K562 (cell line): Measurements from ENCODE around the gene CDCP1. TPM values are rescaled to one million over a fixed set of nuclear protein-coding genes. Genes with fewer than 3 reads are reported as not detected.

Experiments
- BCL6 ChIP-seq: fragments of 250-450 bp; sonication (Bioruptor Pico); IDR thresholded peaks from 2 replicates; pipeline ENCODE4 v1.4.0; 2020
- BRD4 ChIP-seq: fragments of 200-600 bp; sonication (generic); IDR thresholded peaks from 2 replicates; pipeline ENCODE4 v1.6.1; 2017; ENCODE audit warnings: inconsistent platforms
- CBFA2T3 ChIP-seq: fragments of 450-650 bp; IDR thresholded peaks from 2 replicates; pipeline ENCODE4 v1.6.1; 2017
- MCM5 ChIP-seq: fragments of 450-650 bp; IDR thresholded peaks from 2 replicates; pipeline ENCODE4 v1.6.1; 2016; ENCODE audit warnings: low read depth
- MEF2A ChIP-seq: IDR thresholded peaks from 2 replicates; pipeline ENCODE4 v1.6.1; 2011; ENCODE audit warnings: low read depth, mild to moderate bottlenecking, low read length, moderate library complexity; ENCODE audit not compliant: control insufficient read depth
- NUFIP1 ChIP-seq: fragments of 450-650 bp; IDR thresholded peaks from 2 replicates; pipeline ENCODE4 v1.6.1; 2018; ENCODE audit not compliant: partially characterized antibody
- RCOR1 ChIP-seq, 2 experiments: IDR thresholded peaks; 2 replicates each; pipeline ENCODE4 v1.6.1; 2012; ENCODE audit warnings: low read depth in 2 of 2, low read length in 2 of 2, borderline replicate concordance in 1 of 2, improper control_type of control experiment in 1 of 2
- SMAD1 ChIP-seq: fragments of 150-350 bp; IDR thresholded peaks from 2 replicates; pipeline ENCODE4 v1.6.1; 2014; ENCODE audit warnings: low read length, low read depth; ENCODE audit not compliant: partially characterized antibody
- ZBTB8A ChIP-seq: fragments of 450-650 bp; IDR thresholded peaks from 2 replicates; pipeline ENCODE4 v1.6.1; 2018; ENCODE audit warnings: mild to moderate bottlenecking, moderate library complexity; ENCODE audit not compliant: partially characterized antibody
- ZC3H11A ChIP-seq: IDR thresholded peaks from 2 replicates; pipeline ENCODE4 v1.6.1; 2012; ENCODE audit warnings: low read depth, low read length, improper control_type of control experiment
- ZNF444 ChIP-seq: fragments of 250-450 bp; sonication (Bioruptor Pico); IDR thresholded peaks from 2 replicates; pipeline ENCODE4 v1.4.0; 2020; ENCODE audit warnings: mild to moderate bottlenecking, moderate library complexity
- polyA plus RNA-seq, 8 experiments: library from polyadenylated mRNA; depleted of rRNA in 4 of 8; stranded (reverse) in 5 of 8; unstranded in 3 of 8; fragments of >200 nt; fragmentation: Nextera tagmentation in 2 of 8; fragmentation: Illumina TruSeq in 1 of 8; extraction: Ambion mirVana in 2 of 8; extraction: Trizol in 1 of 8; gene quantifications; 2 replicates each; pipeline versions ENCODE4 v1.2.1 to v1.2.3, GENCODE V29; 2011 to 2014; ENCODE audit warnings: inconsistent platforms in 1 of 8, missing spikeins in 1 of 8
- total RNA-seq, 7 experiments: library from RNA; depleted of rRNA in 6 of 7; stranded (reverse); fragments of >200 nt in 6 of 7; fragmentation: Illumina TruSeq in 2 of 7; extraction: Trizol in 2 of 7; gene quantifications; 2 replicates each; pipeline versions ENCODE4 v1.2.1 to v1.2.3, GENCODE V29; 2011 to 2021; ENCODE audit warnings: low replicate concordance in 1 of 7
- TF ChIP-seq, protein P1 (sequence below), 2 experiments: fragments of 450-650 bp; IDR thresholded peaks; 2 replicates each; pipeline ENCODE4 v1.6.1; 2016; ENCODE audit warnings: mild to moderate bottlenecking in 2 of 2, borderline replicate concordance in 1 of 2, low read depth in 1 of 2, moderate library complexity in 1 of 2
- TF ChIP-seq, protein P2 (sequence below): fragments of 250-450 bp; sonication (Bioruptor Pico); IDR thresholded peaks from 2 replicates; pipeline ENCODE4 v1.8.0; 2021; ENCODE audit warnings: moderate library complexity, mild to moderate bottlenecking, inconsistent platforms
- TF ChIP-seq, protein P3 (sequence below): fragments of 250-450 bp; sonication (Bioruptor Pico); IDR thresholded peaks from 2 replicates; pipeline ENCODE4 v1.5.1; 2021; ENCODE audit warnings: mild to moderate bottlenecking
- TF ChIP-seq, protein P4 (sequence below): sonication (generic); formaldehyde crosslinking; IDR thresholded peaks from 2 replicates; pipeline ENCODE4 v1.8.1; 2023; ENCODE audit warnings: mild to moderate bottlenecking, missing genetic modification reagents

The CDCP1 gene
- total and polyA plus RNA-seq, 9 of the 15 experiments (the other 6 are each of a cell fraction or from before 2014, with no cell fraction given), result 3.9 to 16.4 (median 5.2) TPM

DNA sequence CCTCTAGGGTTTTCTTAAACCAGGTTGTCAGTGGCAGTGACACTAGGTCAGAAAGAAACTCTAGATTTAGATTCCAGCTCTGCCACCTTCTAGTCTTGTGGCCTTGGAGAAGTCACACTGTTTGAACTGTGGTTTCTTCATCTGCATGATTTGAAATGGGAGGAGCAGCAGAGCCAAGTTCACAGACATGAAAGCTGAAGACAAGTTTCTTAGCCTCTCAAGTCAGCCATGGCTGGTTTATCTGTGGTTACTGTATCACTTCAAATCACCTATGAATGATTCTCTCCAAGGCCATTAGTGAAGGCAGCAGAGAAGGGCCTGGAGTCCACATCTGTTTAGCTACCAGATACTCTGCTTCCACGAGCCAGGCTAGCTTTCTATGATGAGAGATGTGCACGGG is 104.5 kb downstream of the CDCP1 start (continued):
- TF ChIP-seq NUFIP1 (no peak), CBFA2T3 (0 out of 2 replicates have a peak, but pooled peaks have one; percentile 3), ZBTB8A (no peak), BCL6 (CRISPR knock-in tag) (no peak), BRD4 (no peak), MEF2A (no peak), SMAD1 (no peak), MCM5 (no peak), RCOR1 (IDR thresholded peaks at IDR 0.05; ENCODE audit: borderline replicate concordance in 1 of 2, low read depth in 2 of 2, low read length in 2 of 2) (no peak), ZNF444 (CRISPR knock-in tag) (no peak), ZC3H11A (no peak)
- TF ChIP-seq, protein P1, sequence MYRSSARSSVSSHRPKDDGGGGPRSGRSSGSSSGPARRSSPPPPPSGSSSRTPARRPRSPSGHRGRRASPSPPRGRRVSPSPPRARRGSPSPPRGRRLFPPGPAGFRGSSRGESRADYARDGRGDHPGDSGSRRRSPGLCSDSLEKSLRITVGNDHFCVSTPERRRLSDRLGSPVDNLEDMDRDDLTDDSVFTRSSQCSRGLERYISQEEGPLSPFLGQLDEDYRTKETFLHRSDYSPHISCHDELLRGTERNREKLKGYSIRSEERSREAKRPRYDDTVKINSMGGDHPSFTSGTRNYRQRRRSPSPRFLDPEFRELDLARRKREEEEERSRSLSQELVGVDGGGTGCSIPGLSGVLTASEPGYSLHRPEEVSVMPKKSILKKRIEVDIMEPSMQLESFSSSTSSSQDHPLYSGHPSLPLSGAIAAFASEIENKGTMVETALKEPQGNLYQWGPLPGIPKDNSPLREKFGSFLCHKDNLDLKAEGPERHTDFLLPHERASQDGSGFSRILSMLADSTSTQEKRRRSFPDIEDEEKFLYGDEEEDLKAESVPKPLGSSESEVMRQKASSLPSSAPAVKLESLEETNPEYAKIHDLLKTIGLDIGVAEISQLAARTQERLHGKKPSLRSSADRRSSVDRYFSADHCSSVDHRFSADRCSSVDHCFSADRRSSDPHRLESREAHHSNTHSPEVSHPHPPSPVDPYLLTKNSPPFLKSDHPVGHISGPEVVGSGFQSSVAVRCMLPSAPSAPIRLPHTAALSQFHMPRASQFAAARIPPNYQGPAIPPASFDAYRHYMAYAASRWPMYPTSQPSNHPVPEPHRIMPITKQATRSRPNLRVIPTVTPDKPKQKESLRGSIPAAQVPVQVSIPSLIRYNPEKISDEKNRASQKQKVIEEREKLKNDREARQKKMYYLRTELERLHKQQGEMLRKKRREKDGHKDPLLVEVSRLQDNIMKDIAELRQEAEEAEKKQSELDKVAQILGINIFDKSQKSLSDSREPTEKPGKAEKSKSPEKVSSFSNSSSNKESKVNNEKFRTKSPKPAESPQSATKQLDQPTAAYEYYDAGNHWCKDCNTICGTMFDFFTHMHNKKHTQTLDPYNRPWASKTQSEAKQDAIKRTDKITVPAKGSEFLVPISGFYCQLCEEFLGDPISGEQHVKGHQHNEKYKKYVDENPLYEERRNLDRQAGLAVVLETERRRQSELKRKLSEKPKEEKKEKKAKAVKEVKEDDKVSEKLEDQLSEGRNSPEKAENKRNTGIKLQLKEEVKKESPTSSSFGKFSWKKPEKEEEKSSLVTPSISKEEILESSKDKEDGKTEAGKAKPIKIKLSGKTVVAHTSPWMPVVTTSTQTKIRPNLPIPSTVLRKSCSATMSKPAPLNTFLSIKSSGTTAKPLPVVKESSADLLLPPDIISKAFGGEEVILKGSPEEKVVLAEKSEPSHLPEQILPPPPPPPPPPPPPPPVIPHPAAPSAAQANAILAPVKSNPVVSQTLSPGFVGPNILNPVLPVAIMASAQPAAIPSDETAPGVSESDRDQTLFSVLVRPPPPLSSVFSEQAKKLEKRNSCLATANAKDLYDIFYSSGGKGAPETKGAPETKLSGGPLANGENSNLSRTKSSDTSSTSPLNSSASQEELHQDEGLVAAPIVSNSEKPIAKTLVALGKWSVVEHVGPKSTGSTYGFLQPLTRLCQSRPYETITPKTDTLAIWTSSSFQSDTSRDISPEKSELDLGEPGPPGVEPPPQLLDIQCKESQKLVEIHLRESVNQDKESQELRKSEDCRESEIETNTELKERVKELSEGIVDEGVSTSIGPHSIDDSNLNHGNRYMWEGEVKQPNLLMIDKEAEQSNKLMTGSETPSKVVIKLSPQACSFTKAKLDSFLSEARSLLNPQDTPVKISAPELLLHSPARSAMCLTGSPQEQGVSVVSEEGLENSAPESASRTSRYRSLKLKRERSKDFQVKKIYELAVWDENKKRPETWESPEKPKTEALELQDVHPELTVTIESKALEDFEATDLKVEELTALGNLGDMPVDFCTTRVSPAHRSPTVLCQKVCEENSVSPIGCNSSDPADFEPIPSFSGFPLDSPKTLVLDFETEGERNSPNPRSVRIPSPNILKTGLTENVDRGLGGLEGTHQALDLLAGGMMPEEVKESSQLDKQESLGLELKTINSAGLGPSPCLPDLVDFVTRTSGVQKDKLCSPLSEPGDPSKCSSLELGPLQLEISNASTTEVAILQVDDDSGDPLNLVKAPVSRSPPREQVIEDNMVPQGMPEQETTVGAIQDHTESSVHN (IDR thresholded peaks at IDR 0.05; ENCODE audit: borderline replicate concordance in 1 of 2, low read depth in 1 of 2), result no peak
- TF ChIP-seq, protein P2, sequence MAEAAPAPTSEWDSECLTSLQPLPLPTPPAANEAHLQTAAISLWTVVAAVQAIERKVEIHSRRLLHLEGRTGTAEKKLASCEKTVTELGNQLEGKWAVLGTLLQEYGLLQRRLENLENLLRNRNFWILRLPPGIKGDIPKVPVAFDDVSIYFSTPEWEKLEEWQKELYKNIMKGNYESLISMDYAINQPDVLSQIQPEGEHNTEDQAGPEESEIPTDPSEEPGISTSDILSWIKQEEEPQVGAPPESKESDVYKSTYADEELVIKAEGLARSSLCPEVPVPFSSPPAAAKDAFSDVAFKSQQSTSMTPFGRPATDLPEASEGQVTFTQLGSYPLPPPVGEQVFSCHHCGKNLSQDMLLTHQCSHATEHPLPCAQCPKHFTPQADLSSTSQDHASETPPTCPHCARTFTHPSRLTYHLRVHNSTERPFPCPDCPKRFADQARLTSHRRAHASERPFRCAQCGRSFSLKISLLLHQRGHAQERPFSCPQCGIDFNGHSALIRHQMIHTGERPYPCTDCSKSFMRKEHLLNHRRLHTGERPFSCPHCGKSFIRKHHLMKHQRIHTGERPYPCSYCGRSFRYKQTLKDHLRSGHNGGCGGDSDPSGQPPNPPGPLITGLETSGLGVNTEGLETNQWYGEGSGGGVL (CRISPR knock-in tag), result no peak
- TF ChIP-seq, protein P3, sequence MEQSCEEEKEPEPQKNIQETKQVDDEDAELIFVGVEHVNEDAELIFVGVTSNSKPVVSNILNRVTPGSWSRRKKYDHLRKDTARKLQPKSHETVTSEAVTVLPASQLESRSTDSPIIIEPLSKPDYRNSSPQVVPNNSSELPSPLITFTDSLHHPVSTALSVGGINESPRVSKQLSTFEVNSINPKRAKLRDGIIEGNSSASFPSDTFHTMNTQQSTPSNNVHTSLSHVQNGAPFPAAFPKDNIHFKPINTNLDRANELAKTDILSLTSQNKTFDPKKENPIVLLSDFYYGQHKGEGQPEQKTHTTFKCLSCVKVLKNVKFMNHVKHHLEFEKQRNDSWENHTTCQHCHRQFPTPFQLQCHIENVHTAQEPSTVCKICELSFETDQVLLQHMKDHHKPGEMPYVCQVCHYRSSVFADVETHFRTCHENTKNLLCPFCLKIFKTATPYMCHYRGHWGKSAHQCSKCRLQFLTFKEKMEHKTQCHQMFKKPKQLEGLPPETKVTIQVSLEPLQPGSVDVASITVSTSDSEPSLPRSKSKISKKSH (CRISPR knock-in tag), result no peak
- TF ChIP-seq, protein P4, sequence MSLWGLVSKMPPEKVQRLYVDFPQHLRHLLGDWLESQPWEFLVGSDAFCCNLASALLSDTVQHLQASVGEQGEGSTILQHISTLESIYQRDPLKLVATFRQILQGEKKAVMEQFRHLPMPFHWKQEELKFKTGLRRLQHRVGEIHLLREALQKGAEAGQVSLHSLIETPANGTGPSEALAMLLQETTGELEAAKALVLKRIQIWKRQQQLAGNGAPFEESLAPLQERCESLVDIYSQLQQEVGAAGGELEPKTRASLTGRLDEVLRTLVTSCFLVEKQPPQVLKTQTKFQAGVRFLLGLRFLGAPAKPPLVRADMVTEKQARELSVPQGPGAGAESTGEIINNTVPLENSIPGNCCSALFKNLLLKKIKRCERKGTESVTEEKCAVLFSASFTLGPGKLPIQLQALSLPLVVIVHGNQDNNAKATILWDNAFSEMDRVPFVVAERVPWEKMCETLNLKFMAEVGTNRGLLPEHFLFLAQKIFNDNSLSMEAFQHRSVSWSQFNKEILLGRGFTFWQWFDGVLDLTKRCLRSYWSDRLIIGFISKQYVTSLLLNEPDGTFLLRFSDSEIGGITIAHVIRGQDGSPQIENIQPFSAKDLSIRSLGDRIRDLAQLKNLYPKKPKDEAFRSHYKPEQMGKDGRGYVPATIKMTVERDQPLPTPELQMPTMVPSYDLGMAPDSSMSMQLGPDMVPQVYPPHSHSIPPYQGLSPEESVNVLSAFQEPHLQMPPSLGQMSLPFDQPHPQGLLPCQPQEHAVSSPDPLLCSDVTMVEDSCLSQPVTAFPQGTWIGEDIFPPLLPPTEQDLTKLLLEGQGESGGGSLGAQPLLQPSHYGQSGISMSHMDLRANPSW (CRISPR knock-in tag), result no peak
